ENCODE results near the gene GRM4.

The GRM4 gene

DNA sequence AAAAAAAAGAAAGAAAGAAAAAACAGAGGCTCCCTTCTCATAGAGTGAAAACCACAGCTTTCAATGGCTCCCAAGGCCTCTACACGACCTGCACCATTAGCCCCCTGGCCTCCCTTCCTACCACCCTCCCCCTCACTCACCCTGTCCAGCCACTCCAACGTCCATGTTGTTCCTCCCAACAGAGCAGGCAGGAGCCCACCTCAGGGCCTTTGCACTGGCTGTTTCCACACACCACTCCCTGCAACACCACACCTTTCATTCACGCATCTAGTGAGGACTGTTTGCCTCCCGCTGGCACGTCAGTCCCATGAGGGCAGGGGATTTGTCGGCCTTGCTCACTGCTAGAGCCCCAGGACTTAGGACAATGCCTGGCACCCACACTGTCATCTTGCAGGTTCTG, 39.5 kb downstream of the GRM4 start:
- no peak for DNase-seq (ENCODE audit: low spot score)

- no peak for DNase-seq (ENCODE audit: low spot score)
Observed at GRCh38 chr6:34104628-34105027, 41.3 kb downstream of the GRM4 start.

DNA sequence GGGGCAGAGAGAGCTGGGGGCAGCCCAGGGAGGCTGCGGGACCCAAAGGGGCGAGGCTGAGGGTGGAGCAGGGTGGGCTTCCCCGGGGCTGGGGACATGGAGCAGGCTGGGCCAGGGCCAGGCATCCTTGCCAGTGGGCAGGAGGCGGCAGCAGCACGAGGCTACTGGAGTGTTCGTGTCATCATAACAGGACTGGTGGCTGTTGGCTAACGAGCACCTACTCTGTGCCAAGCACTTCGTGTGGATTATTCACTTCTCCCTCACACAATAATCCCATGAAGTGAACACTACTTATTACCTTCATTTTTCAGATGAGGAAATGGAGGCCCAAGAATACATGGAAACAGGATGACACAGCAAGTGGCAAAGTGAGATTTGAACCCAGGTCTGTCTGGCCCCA, 41.7 kb downstream of the GRM4 start:
- no peak for DNase-seq (ENCODE audit: low spot score)

GRCh38 chr6:34103321-34103720, 42.6 kb downstream of the GRM4 start:
- no peak for DNase-seq (ENCODE audit: low spot score)

- no peak for DNase-seq (ENCODE audit: low spot score)
Observed at GRCh38 chr6:34102696-34103095, 43.2 kb downstream of the GRM4 start.

- DNase-seq (ENCODE audit: low spot score) = no peak
Observed at GRCh38 chr6:34102099-34102656, 43.7 kb downstream of the GRM4 start.

- no peak for DNase-seq (ENCODE audit: low spot score)
Observed at GRCh38 chr6:34100788-34101187, 45.1 kb downstream of the GRM4 start.

- no peak for DNase-seq (ENCODE audit: low spot score)
Observed at GRCh38 chr6:34099878-34100277, 46.0 kb downstream of the GRM4 start.

- DNase-seq (ENCODE audit: low spot score) = no peak
Observed at GRCh38 chr6:34098045-34098936, 47.6 kb downstream of the GRM4 start.

DNA sequence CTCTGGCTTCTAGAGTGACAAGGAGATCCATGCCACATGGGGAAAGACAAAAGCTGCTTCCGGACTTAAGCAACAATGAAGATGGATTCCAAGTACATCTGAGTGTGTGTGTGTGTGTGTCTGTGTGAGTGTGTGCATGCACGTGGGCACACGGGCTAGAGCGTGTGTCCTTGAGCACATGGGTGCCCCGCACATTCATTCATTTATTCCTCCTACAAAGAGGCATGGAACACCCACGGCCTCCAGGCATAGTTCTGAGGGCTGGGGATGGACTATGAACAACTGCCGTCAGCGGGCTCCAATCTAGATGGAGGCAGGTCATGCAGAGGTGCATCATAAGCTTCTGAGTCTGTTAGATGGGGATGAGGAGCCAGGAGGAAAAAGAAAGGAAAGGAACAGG, 49.1 kb downstream of the GRM4 start:
- no peak for DNase-seq (ENCODE audit: low spot score)

DNA sequence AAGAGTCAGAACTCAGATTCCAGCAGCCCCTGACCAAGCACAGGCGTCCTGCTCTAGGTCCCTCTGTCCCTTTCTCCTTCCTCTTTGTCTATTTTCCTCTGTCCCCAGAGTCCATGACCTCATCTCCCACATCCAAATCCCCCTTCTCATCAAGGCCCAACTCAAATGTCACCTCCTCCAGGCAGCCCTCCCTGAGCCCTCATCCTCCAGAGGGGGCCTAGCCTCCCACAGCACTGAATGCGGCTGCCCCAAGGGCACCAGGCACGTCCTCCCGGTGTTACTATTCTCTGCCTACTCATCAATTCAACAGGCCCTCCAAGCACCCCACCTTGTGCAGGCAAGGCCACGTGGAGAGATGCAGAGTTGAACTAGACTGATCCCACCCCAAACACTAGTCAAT, 49.7 kb downstream of the GRM4 start:
- DNase-seq (ENCODE audit: low spot score) = no peak

DNA sequence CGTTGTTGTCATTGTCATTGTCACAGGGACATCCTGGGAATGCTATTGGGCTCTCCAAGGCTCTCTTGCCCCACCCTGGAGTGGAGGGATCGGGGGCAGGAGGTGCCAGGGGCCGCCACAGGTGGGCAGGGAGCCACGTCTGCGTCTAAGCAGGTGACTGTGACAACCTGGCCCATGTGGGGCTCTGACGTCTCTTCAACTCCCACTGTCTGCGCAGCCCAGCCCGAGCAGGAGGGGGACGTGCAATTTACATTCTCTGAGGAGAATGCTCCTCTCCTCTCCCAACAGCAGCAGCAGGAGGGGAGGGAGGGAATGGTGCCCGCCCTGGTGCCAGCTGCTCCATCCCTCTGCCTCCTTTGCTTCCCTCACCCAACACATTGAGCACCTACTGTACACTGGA, 50.1 kb downstream of the GRM4 start:
- no peak for DNase-seq (ENCODE audit: low spot score)

GRCh38 chr6:34095136-34095505, 50.8 kb downstream of the GRM4 start:
- DNase-seq (ENCODE audit: low spot score) = no peak

GRCh38 chr6:34094474-34095135, 51.3 kb downstream of the GRM4 start:
- DNase-seq (ENCODE audit: low spot score) = no peak

DNA sequence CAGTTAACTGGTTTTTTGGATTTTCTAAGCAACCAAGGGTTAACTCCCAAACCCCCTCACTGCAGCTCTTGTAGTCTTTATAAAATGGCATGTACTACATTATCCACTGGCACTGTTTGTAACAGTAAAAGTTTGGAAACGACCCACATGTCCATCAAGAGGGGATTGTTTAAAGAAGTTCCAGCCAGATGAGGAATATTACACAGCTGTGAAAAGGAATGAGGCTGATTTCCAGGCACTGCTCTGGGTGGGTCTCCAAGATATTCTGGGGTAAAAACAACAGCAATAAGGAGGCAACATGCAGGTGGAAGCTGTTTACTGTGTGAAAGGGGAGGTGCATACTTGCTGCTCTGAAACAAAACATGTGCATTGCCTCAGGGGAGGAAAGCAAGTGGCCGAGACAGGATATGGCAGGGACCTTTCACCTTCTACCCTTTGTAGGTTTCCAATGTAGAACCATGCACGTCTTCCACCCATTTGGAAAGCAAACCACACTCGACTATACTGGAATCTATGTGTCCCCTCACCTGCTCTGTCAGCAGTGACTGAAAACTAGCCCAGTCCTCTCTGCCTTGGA, 51.9 kb downstream of the GRM4 start:
- no peak for DNase-seq (ENCODE audit: low spot score)

- no peak for DNase-seq (ENCODE audit: low spot score)
Observed at GRCh38 chr6:34093206-34093605, 52.7 kb downstream of the GRM4 start.

DNA sequence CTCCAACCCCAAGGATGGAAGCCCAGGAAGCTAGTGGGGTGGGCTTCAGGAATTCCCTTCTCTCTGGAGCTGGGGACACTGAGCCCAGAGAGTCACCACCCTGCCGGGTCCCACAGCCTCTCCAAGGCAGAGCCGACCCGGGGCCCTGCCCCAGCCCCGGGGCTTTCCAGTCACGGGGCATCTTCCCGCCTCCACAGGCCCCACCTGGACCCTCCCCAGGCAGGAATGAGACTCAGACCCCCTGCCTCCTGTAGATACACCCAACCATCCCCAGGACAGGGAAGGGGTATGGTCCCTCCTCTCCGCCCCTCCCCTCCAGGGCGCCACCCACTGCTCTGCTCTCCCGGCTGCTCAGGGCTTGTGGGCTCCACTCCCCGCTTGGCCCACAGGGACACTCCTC, 53.3 kb downstream of the GRM4 start:
- DNase-seq (ENCODE audit: low spot score) = no peak

DNA sequence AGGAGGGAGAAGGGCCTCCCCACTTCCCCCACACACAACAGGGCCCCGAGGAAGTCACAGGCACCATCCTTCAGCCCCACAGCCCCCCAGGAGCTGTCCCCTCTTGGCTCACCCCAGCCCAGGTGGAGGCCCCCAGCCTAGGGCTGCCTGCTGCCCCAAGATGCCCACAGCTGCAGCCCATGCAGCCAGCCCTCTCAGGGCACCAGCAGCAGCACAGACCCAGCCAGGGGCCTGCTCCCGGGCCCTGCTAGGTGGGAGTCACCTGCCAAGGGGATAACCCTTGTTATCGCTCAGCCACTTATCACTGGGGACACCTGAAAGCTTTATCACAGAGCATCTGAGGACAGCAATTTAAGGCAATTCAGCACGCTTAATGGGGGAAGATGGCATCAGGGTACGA, 55.0 kb downstream of the GRM4 start:
- DNase-seq (ENCODE audit: low spot score) = no peak

DNA sequence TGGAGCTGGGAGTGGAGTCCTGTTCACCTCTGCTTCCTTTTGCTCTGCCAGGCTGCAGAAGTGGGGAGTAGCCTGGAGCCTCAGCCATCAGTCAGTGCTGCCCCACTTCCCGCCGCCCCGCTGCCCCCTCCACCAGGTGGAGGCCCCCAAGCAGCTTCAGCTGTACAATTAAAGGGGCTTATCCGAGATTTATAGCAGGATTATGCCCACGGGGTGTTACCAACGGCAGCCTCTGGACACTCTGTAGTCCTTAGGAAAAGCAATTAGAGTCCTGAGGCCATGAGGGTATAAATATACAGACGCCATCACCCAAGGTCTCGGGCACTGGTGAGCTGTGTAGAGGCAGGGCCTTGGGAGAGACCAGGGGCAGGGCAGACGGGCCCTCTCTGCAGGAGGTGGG, 55.4 kb downstream of the GRM4 start:
- no peak for DNase-seq (ENCODE audit: low spot score)

GRCh38 chr6:34086558-34086957, 59.3 kb downstream of the GRM4 start:
- no peak for DNase-seq (ENCODE audit: low spot score)

DNA sequence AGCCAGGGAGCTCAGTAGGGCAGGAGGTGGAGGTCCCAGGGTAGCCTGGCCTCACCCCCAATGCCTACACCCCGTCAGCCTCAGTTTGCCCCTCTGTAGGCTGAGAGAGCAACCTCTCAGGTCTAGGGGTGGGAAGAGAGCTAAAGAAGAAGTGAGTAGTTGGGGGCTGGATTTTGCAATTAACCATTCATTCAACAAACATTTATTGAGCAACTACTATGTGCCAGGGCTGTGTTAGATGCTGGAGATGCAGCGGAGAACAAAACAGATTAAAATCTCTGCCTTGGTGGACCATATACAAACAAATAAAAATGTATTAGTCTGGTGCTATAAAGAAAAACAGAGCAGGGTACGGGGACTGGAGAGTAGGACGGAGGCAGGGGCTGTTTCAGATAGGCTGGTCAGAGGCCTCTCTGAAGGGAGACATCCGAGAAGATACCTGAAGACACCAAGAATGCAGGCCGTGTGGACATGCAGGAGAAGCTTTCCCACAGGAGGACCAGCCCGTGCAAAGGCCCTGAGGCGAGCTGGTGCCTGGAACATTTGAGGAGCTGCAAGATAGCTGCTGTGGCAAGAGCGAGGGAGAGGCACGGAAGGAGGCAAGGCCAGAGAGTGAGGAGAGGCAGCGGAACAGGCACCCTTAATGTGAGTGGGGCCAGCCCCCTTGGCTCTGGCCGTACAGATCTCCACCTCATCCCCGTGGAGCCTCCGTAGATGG, 60.3 kb downstream of the GRM4 start:
- DNase-seq (ENCODE audit: low spot score) = no peak

- no peak for DNase-seq (ENCODE audit: low spot score)
Observed at GRCh38 chr6:34084591-34085290, 61.1 kb downstream of the GRM4 start.

All from CD4-positive, alpha-beta T cell treated with Interleukin-6 at 100 ng/mL for 8 hours (primary cell).